ENCODE data around the gene TBC1D22A. TPM values are rescaled to one million over a fixed set of nuclear protein-coding genes. Genes with fewer than 3 reads are reported as not detected.

The TBC1D22A gene
- total and polyA plus RNA-seq, 10 of the 15 experiments (the other 5 are each of a cell fraction or from before 2014, with no cell fraction given) = 0.63 to 44.7 (median 27.4) TPM

GRCh38 chr22:46905834-46906233 lies 143.4 kb downstream of the TBC1D22A start:
- Histone ChIP-seq H3K4me1 (ENCODE audit: control insufficient read depth, insufficient read depth, low read length) (no peaks in the 10 kb centered on the region), H3K27me3 (replicated peaks in 1 of 2; ENCODE audit: control insufficient read depth in 2 of 2, insufficient read depth in 2 of 2, low read length in 1 of 2) (no peaks in the 10 kb centered on the region), H3K79me2 (ENCODE audit: control insufficient read depth, insufficient read depth, low read length) (no peaks in the 10 kb centered on the region; the same call in 1 of the 2 replicates), H3K9me3 (replicated peaks; ENCODE audit: control insufficient read depth, insufficient read depth, low read length) (no peaks in the 10 kb centered on the region), H3K27ac (ENCODE audit: control insufficient read depth, insufficient read depth) (no peak overlapping the region), H3K9ac (ENCODE audit: control insufficient read depth, insufficient read depth, low read length) (no peak overlapping the region), H4K20me1 (ENCODE audit: control insufficient read depth, insufficient read depth) (no peaks in the 10 kb centered on the region; the same call in 1 of the 2 replicates), H3K4me3 (no peak overlapping the region), H3K36me3 (ENCODE audit: control insufficient read depth in 2 of 2, insufficient read depth in 2 of 2, low read length in 1 of 2) (peaks cover 9 to 29% of the 10 kb centered on the region in 2 experiments; a peak in 3 of 4 replicates), H3K4me2 (ENCODE audit: control insufficient read depth, insufficient read depth) (no peak overlapping the region), H2AFZ (ENCODE audit: control insufficient read depth, low read depth, low read length) (no peak overlapping the region)
- WGBS (ENCODE audit: insufficient coverage, insufficient replicate concordance, low lambda C conversion rate, missing lambda C conversion rate) = 82% methylated on average over 8 of the region's 8 CpGs
- RAD21 ChIA-PET (ENCODE audit: unreplicated experiment) = no interaction called here
- ATAC-seq (no peak), FAIRE-seq (no peak), DNase-seq (ENCODE audit: low read depth, low spot score) (no peak)
- CTCF ChIA-PET = interaction anchor here (1.5 kb wide), 1 partner anchor 9 kb away, joined by 3 read pairs; no protein-coding TSS in a partner anchor
- POLR2A ChIA-PET = no interaction called here
- in situ Hi-C loops (cut with MboI) = no loop called here
- no TSS peak for BruUV-seq (replicated peaks)
- SMC1A ChIA-PET (ENCODE audit: uncharacterized antibody, unreplicated experiment) = no interaction called here
- intact Hi-C loops (cut with micrococcal nuclease; ENCODE audit: unreplicated experiment) = no loop called here
- TF ChIP-seq ZNF687 (IDR thresholded peaks at IDR 0.05) (no peak), POU2F2 (IDR thresholded peaks at IDR 0.05; ENCODE audit: borderline replicate concordance, low read depth, low read length) (no peak), CUX1 (IDR thresholded peaks at IDR 0.05; ENCODE audit: insufficient replicate concordance, low read depth, low read length) (no peak), MXI1 (IDR thresholded peaks at IDR 0.05; ENCODE audit: low read depth, low read length) (no peak), TARDBP (IDR thresholded peaks at IDR 0.05; ENCODE audit: borderline replicate concordance) (no peak), NRF1 (conservative IDR thresholded peaks at IDR 0.05; ENCODE audit: low read depth, low read length) (no peak), HDGF (IDR thresholded peaks at IDR 0.05) (no peak), BMI1 (IDR thresholded peaks at IDR 0.05; ENCODE audit: borderline replicate concordance) (no peak), HDAC2 (IDR thresholded peaks at IDR 0.05) (no peak), ZNF592 (IDR thresholded peaks at IDR 0.05) (no peak), EGR1 (IDR thresholded peaks at IDR 0.05; ENCODE audit: borderline replicate concordance in 1 of 2, low read depth in 2 of 2, low read length in 2 of 2) (no peak)

Measured in GM12878 (cell line).